Endodermal cell (in vitro differentiated cells): ENCODE results near the gene SLC35B2. TPM values are rescaled to one million over a fixed set of nuclear protein-coding genes. Genes with fewer than 3 reads are reported as not detected.

Experiments used
- DNase-seq: peaks from one replicate; pipeline ENCODE4 v3.0.0-alpha.2; 2017
- H3K27ac ChIP-seq: 2 replicates; pipeline ENCODE4 v1.5.1; 2013; ENCODE audit warnings: mild to moderate bottlenecking, low read depth, low read length, moderate library complexity
- H3K27me3 ChIP-seq: 2 replicates; pipeline ENCODE4 v1.6.1; 2013; ENCODE audit warnings: mild to moderate bottlenecking, low read length, moderate library complexity; ENCODE audit not compliant: insufficient read depth, control insufficient read depth, poor library complexity, severe bottlenecking
- H3K36me3 ChIP-seq: 2 replicates; pipeline ENCODE4 v1.7.0; 2013; ENCODE audit warnings: mild to moderate bottlenecking, low read length, moderate library complexity; ENCODE audit not compliant: control insufficient read depth, insufficient read depth
- H3K4me1 ChIP-seq: one replicate; pipeline ENCODE4 v1.7.0; 2013; ENCODE audit warnings: low read length; ENCODE audit not compliant: control insufficient read depth, insufficient read depth
- H3K4me3 ChIP-seq: 2 replicates; pipeline ENCODE4 v1.5.1; 2013; ENCODE audit warnings: mild to moderate bottlenecking, low read length, moderate library complexity
- H3K9ac ChIP-seq: 2 replicates; pipeline ENCODE4 v1.6.1; 2013; ENCODE audit warnings: mild to moderate bottlenecking, low read length, moderate library complexity; ENCODE audit not compliant: poor library complexity, severe bottlenecking; ENCODE audit errors: extremely low read depth
- H3K9me3 ChIP-seq: 2 replicates; pipeline ENCODE4 v1.6.1; 2013; ENCODE audit warnings: mild to moderate bottlenecking, low read length, moderate library complexity; ENCODE audit not compliant: control insufficient read depth
- H3K27ac Mint-ChIP-seq: 2 replicates; pipeline ENCODE4 v1.8.0; 2020; ENCODE audit warnings: mixed read lengths
- H3K27me3 Mint-ChIP-seq: 2 replicates; pipeline ENCODE4 v1.8.0; 2021; ENCODE audit warnings: mild to moderate bottlenecking, mixed read lengths; ENCODE audit not compliant: insufficient read depth
- H3K36me3 Mint-ChIP-seq: 2 replicates; pipeline ENCODE4 v1.8.0; 2020; ENCODE audit warnings: low read depth, mixed read lengths
- H3K4me1 Mint-ChIP-seq: 2 replicates; pipeline ENCODE4 v1.8.0; 2020; ENCODE audit warnings: mixed read lengths
- H3K4me3 Mint-ChIP-seq: 2 replicates; pipeline ENCODE4 v1.8.0; 2020; ENCODE audit warnings: mild to moderate bottlenecking, moderate library complexity, mixed read lengths
- H3K9me3 Mint-ChIP-seq: 2 replicates; pipeline ENCODE4 v1.8.0; 2020; ENCODE audit warnings: mild to moderate bottlenecking, mixed read lengths
- CTCF ChIP-seq: fragments of 200-600 bp; sonication (generic); conservative IDR thresholded peaks from 2 replicates; pipeline ENCODE4 v1.5.0; 2021; ENCODE audit warnings: antibody characterized with exemption, mild to moderate bottlenecking
- WGBS, 2 experiments: methylation state at CpG; one replicate each; pipeline versions ENCODE4 v1.1.5 to v1.1.7; 2013; ENCODE audit warnings: missing lambda C conversion rate in 2 of 2, mixed read lengths in 1 of 2; ENCODE audit not compliant: insufficient coverage in 1 of 2, insufficient read length in 1 of 2; 5-methylcytosine and 5-hydroxymethylcytosine counted together
- total RNA-seq, 2 donors: library from RNA; stranded (reverse); fragmentation: NEBNext Ultra II Directional in 1 of 2; extraction: Animal tissue kit (Norgen Biotek cat#: 25700) in 1 of 2; gene quantifications; 2 replicates in 1 of 2; 3 replicates in 1 of 2; pipeline ENCODE4 v1.2.1, GENCODE V29; 2021

SLC35B2 gene
- total RNA-seq, 2 donors from 2014 or later: 52.5 to 54.3 TPM

GRCh38 chr6:44238687-44239350 is 18.5 kb downstream of the SLC35B2 start:
- WGBS, 2 experiments: 75 to 89% methylated on average over 2 to 7 of the region's 7 CpGs
- peaks cover 21% of the 10 kb centered on the region for H3K4me1 Mint-ChIP-seq
- peaks cover 5% of the 10 kb centered on the region for H3K36me3 Mint-ChIP-seq
- no peaks in the 10 kb centered on the region for H3K9me3 Mint-ChIP-seq
- no peaks in the 10 kb centered on the region for H3K36me3 ChIP-seq
- H3K27me3 Mint-ChIP-seq: peaks cover 4% of the 10 kb centered on the region
- TF ChIP-seq CTCF: no peak
- peaks cover 7% of the 10 kb centered on the region for H3K4me1 ChIP-seq
- H3K9me3 ChIP-seq: no peaks in the 10 kb centered on the region
- H3K4me3 ChIP-seq: no peak overlapping the region
- H3K27ac ChIP-seq: no peak overlapping the region
- H3K27ac Mint-ChIP-seq: no peak overlapping the region
- H3K27me3 ChIP-seq: no peaks in the 10 kb centered on the region
- H3K9ac ChIP-seq: no peak overlapping the region
- peak overlapping the region; percentile 71 for H3K4me3 Mint-ChIP-seq
- no peak for DNase-seq

- no peak overlapping the region for H3K27ac ChIP-seq
- Mint-ChIP-seq H3K4me1 (peaks cover 24% of the 10 kb centered on the region), H3K9me3 (no peaks in the 10 kb centered on the region), H3K4me3 (peak overlapping the region; percentile 71), H3K36me3 (peaks cover 12% of the 10 kb centered on the region), H3K27me3 (peaks cover 4% of the 10 kb centered on the region), H3K27ac (peak overlapping the region; percentile 97)
- no peaks in the 10 kb centered on the region for H3K9me3 ChIP-seq
- peaks cover 7% of the 10 kb centered on the region for H3K4me1 ChIP-seq
- WGBS, 2 experiments: 4 to 5% methylated on average over 21 to 42 of the region's 42 CpGs
- no peaks in the 10 kb centered on the region for H3K27me3 ChIP-seq
- peak; percentile 90 for DNase-seq
- peak overlapping the region; percentile 87 for H3K9ac ChIP-seq
- TF ChIP-seq CTCF: peak; percentile 99
- H3K36me3 ChIP-seq: no peaks in the 10 kb centered on the region
- H3K4me3 ChIP-seq: peak overlapping the region; percentile 81
Measured at GRCh38 chr6:44237813-44238433, 19.4 kb downstream of the SLC35B2 start.

- WGBS, 2 experiments: 56 to 58% methylated on average over 12 to 22 of the region's 22 CpGs
- peaks cover 6% of the 10 kb centered on the region for H3K36me3 ChIP-seq
- DNase-seq: peak; percentile 92
- peaks cover 7% of the 10 kb centered on the region for H3K4me1 ChIP-seq
- H3K4me3 ChIP-seq: peak overlapping the region; percentile 81
- H3K36me3 Mint-ChIP-seq: peaks cover 16% of the 10 kb centered on the region
- H3K27ac ChIP-seq: no peak overlapping the region
- peak overlapping the region; percentile 87 for H3K9ac ChIP-seq
- H3K9me3 ChIP-seq: no peaks in the 10 kb centered on the region
- H3K4me1 Mint-ChIP-seq: peaks cover 24% of the 10 kb centered on the region
- no peaks in the 10 kb centered on the region for H3K9me3 Mint-ChIP-seq
- H3K4me3 Mint-ChIP-seq: peak overlapping the region; percentile 71
- H3K27me3 Mint-ChIP-seq: peaks cover 4% of the 10 kb centered on the region
- peak overlapping the region; percentile 97 for H3K27ac Mint-ChIP-seq
- no peaks in the 10 kb centered on the region for H3K27me3 ChIP-seq
- TF ChIP-seq CTCF: no peak
Measured at GRCh38 chr6:44237021-44237812, 20.1 kb downstream of the SLC35B2 start.
